Parathyroid adenoma (tissue), 2 donors: ENCODE data around the gene CAP2.
"Not testable (repeated sequence)": the region's sequence is repeated elsewhere in the genome, so short reads cannot be mapped to it uniquely, and the experiment has no call there.

ENCODE experiments used
- H2AFZ ChIP-seq: fragments of 300-600 bp; sonication (generic); one replicate; pipeline ENCODE4 v1.7.0; 2017; ENCODE audit warnings: antibody characterized with exemption, mild to moderate bottlenecking
- H3K27ac ChIP-seq: fragments of 300-600 bp; sonication (generic); one replicate; pipeline ENCODE4 v1.7.0; 2017
- H3K27me3 ChIP-seq: fragments of 300-600 bp; sonication (generic); one replicate; pipeline ENCODE4 v1.7.0; 2017; ENCODE audit warnings: low read length; ENCODE audit not compliant: control insufficient read depth, insufficient read depth
- H3K36me3 ChIP-seq: fragments of 300-600 bp; sonication (generic); one replicate; pipeline ENCODE4 v1.7.0; 2017; ENCODE audit warnings: low read length; ENCODE audit not compliant: control insufficient read depth, insufficient read depth
- H3K4me1 ChIP-seq: fragments of 300-600 bp; sonication (generic); one replicate; pipeline ENCODE4 v1.7.0; 2017; ENCODE audit warnings: control low read depth
- H3K4me2 ChIP-seq: fragments of 300-600 bp; sonication (generic); one replicate; pipeline ENCODE4 v1.7.0; 2017; ENCODE audit warnings: low read length
- H3K4me3 ChIP-seq: fragments of 300-600 bp; sonication (generic); one replicate; pipeline ENCODE4 v1.7.0; 2017; ENCODE audit warnings: low read depth, low read length
- H3K79me2 ChIP-seq: fragments of 300-600 bp; sonication (generic); one replicate; pipeline ENCODE4 v1.7.0; 2017; ENCODE audit warnings: control low read depth
- H3K9ac ChIP-seq: fragments of 300-600 bp; sonication (generic); one replicate; pipeline ENCODE4 v1.7.0; 2017; ENCODE audit warnings: mild to moderate bottlenecking
- H3K9me3 ChIP-seq: fragments of 300-600 bp; sonication (generic); one replicate; pipeline ENCODE4 v1.7.0; 2017; ENCODE audit warnings: low read length; ENCODE audit not compliant: control insufficient read depth
- TF ChIP-seq, protein P1 (sequence below): fragments of 300-600 bp; sonication (generic); IDR thresholded peaks from one replicate; pipeline ENCODE4 v1.7.0; 2017; ENCODE audit warnings: antibody characterized with exemption, mild to moderate bottlenecking
- donor health status: primary hyperparathyroidism.

CAP2 gene

DNA sequence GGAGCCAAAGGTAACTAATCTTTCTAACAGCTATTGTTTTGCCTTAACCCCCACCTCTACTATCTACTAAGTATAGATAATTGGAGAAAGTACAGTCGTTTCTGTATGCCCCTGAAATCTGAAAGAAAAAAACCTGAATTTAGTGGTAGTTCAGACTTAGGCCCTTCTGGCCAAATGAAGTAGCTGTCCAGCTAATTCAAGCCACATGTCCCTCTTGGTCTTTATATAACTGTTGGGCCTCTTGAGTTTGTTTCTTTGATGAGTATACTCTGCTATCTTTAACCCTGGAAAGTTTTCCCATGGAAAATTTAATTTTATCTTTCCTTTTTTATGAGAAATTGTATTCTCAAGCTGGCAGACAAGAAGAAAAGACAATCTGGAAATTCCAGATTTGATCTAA is 133.7 kb downstream of the CAP2 start:
- Histone ChIP-seq H3K27me3 (no peaks in the 10 kb centered on the region), H3K79me2 (no peaks in the 10 kb centered on the region), H3K9ac (no peak overlapping the region), H3K36me3 (no peaks in the 10 kb centered on the region), H3K4me1 (no peaks in the 10 kb centered on the region), H3K27ac (no peak overlapping the region), H3K4me3 (no peak overlapping the region), H3K9me3 (no peaks in the 10 kb centered on the region), H3K4me2 (no peak overlapping the region), H2AFZ (no peak overlapping the region)
- TF ChIP-seq, protein P1, sequence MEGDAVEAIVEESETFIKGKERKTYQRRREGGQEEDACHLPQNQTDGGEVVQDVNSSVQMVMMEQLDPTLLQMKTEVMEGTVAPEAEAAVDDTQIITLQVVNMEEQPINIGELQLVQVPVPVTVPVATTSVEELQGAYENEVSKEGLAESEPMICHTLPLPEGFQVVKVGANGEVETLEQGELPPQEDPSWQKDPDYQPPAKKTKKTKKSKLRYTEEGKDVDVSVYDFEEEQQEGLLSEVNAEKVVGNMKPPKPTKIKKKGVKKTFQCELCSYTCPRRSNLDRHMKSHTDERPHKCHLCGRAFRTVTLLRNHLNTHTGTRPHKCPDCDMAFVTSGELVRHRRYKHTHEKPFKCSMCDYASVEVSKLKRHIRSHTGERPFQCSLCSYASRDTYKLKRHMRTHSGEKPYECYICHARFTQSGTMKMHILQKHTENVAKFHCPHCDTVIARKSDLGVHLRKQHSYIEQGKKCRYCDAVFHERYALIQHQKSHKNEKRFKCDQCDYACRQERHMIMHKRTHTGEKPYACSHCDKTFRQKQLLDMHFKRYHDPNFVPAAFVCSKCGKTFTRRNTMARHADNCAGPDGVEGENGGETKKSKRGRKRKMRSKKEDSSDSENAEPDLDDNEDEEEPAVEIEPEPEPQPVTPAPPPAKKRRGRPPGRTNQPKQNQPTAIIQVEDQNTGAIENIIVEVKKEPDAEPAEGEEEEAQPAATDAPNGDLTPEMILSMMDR, result no peak

- Histone ChIP-seq H3K4me2 (no peak overlapping the region), H3K4me1 (no peaks in the 10 kb centered on the region), H3K27ac (no peak overlapping the region), H3K4me3 (no peak overlapping the region), H2AFZ (no peak overlapping the region), H3K79me2 (no peaks in the 10 kb centered on the region), H3K9me3 (no peaks in the 10 kb centered on the region), H3K27me3 (no peaks in the 10 kb centered on the region), H3K36me3 (no peaks in the 10 kb centered on the region), H3K9ac (no peak overlapping the region)
- TF ChIP-seq, protein P1, result no peak
Measured at GRCh38 chr6:17530321-17530835, 137.0 kb downstream of the CAP2 start.

DNA sequence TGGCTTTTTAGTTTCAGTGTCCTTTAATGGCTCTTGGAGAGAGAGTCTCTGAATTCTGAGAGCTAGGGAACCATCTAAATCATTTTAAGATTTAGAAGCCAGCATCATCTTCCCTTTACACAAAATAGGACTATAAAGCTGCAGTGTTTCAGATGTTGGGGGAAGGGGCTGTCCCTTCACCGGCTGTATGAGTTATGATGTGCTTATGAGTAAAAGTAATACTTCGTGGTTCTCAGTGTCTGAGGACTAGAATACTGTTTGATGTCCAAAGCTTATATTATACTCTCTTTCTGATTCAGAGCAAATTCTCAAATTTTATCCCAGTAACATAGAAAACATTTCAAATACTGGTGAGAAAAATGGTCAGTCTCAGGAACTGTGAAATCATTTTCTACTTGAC is 143.2 kb downstream of the CAP2 start:
- H3K4me3 ChIP-seq, result no peak overlapping the region
- TF ChIP-seq, protein P1, result no peak

GRCh38 chr6:17542243-17542642 is 148.8 kb downstream of the CAP2 start:
- no peaks in the 10 kb centered on the region for H3K36me3 ChIP-seq
- TF ChIP-seq, protein P1, result no peak
- H3K4me1 ChIP-seq, result no peaks in the 10 kb centered on the region
- no peaks in the 10 kb centered on the region for H3K79me2 ChIP-seq
- no peaks in the 10 kb centered on the region for H3K27me3 ChIP-seq
- H2AFZ ChIP-seq, result no peak overlapping the region
- H3K4me3 ChIP-seq, result no peak overlapping the region
- H3K9ac ChIP-seq, result no peak overlapping the region
- no peak overlapping the region for H3K27ac ChIP-seq
- no peaks in the 10 kb centered on the region for H3K9me3 ChIP-seq
- no peak overlapping the region for H3K4me2 ChIP-seq

More for the DNA sequence above, 143.2 kb downstream of the CAP2 start:
- H3K36me3 ChIP-seq, result no peaks in the 10 kb centered on the region
- H3K27me3 ChIP-seq, result no peaks in the 10 kb centered on the region
- H3K79me2 ChIP-seq, result no peaks in the 10 kb centered on the region
- no peak overlapping the region for H3K27ac ChIP-seq
- H2AFZ ChIP-seq, result no peak overlapping the region
- no peak overlapping the region for H3K9ac ChIP-seq
- no peaks in the 10 kb centered on the region for H3K4me1 ChIP-seq
- no peak overlapping the region for H3K4me2 ChIP-seq
- H3K9me3 ChIP-seq, result no peaks in the 10 kb centered on the region

GRCh38 chr6:17545681-17546080 is 152.3 kb downstream of the CAP2 start:
- H3K27ac ChIP-seq, H2AFZ ChIP-seq, H3K9ac ChIP-seq, H3K4me1 ChIP-seq, H3K4me2 ChIP-seq, H3K9me3 ChIP-seq, H3K4me3 ChIP-seq, H3K27me3 ChIP-seq, H3K79me2 ChIP-seq, H3K36me3 ChIP-seq: not testable (repeated sequence)
